K562 (cell line): ENCODE measurements around the gene MCM7. TPM values are rescaled to one million over a fixed set of nuclear protein-coding genes. Genes with fewer than 3 reads are reported as not detected.

Experiments used
- ARHGAP35 ChIP-seq: fragments of 450-650 bp; IDR thresholded peaks from 2 replicates; pipeline ENCODE4 v1.6.1; 2018; ENCODE audit not compliant: partially characterized antibody
- CHD7 ChIP-seq: fragments of 200-600 bp; sonication (generic); IDR thresholded peaks from one replicate; pipeline ENCODE4 v1.6.1; 2012; ENCODE audit warnings: mild to moderate bottlenecking, low read depth, low read length, inconsistent platforms
- HNRNPLL ChIP-seq: fragments of 200-400 bp; formaldehyde crosslinking; IDR thresholded peaks from 2 replicates; pipeline ENCODE4 v1.6.1; 2017; ENCODE audit warnings: low read length, low read depth, mild to moderate bottlenecking; ENCODE audit not compliant: poor library complexity, severe bottlenecking
- KDM5B ChIP-seq: fragments of 200-600 bp; sonication (generic); IDR thresholded peaks from 2 replicates; pipeline ENCODE4 v1.6.1; 2012; ENCODE audit warnings: low read depth, mild to moderate bottlenecking, moderate library complexity, low read length, control low read depth, inconsistent platforms; ENCODE audit not compliant: insufficient replicate concordance
- PCBP2 ChIP-seq: fragments of 200-400 bp; formaldehyde crosslinking; IDR thresholded peaks from 2 replicates; pipeline ENCODE4 v1.6.1; 2018; ENCODE audit warnings: low read length, low read depth, mild to moderate bottlenecking, moderate library complexity; ENCODE audit not compliant: poor library complexity, severe bottlenecking
- SPI1 ChIP-seq: IDR thresholded peaks from 2 replicates; pipeline ENCODE4 v1.6.1; 2011; ENCODE audit warnings: low read depth, low read length, control low read depth, borderline replicate concordance
- U2AF1 ChIP-seq: fragments of 200-400 bp; formaldehyde crosslinking; optimal IDR thresholded peaks from 2 replicates; pipeline ENCODE3; 2017; ENCODE audit warnings: mild to moderate bottlenecking, low read depth, low read length, moderate library complexity
- ZBTB34 ChIP-seq: fragments of 250-450 bp; sonication (Bioruptor Pico); IDR thresholded peaks from 2 replicates; pipeline ENCODE4 v1.8.0; 2021; ENCODE audit warnings: mild to moderate bottlenecking, moderate library complexity
- ZBTB5 ChIP-seq: fragments of 450-650 bp; IDR thresholded peaks from 2 replicates; pipeline ENCODE4 v1.6.1; 2017; ENCODE audit warnings: antibody characterized with exemption
- ZNF24 ChIP-seq: fragments of 450-650 bp; IDR thresholded peaks from 2 replicates; pipeline ENCODE4 v1.6.1; 2016
- ZNF696 ChIP-seq: fragments of 250-450 bp; sonication (Bioruptor Pico); conservative IDR thresholded peaks from 2 replicates; pipeline ENCODE4 v1.4.0; 2020; ENCODE audit warnings: mild to moderate bottlenecking, moderate library complexity
- ZNF707 ChIP-seq: fragments of 250-450 bp; sonication (Bioruptor Pico); conservative IDR thresholded peaks from 2 replicates; pipeline ENCODE4 v1.8.0; 2022; ENCODE audit warnings: inconsistent platforms, mild to moderate bottlenecking, moderate library complexity
- polyA plus RNA-seq, 8 experiments: library from polyadenylated mRNA; depleted of rRNA in 4 of 8; stranded (reverse) in 5 of 8; unstranded in 3 of 8; fragments of >200 nt; fragmentation: Nextera tagmentation in 2 of 8; fragmentation: Illumina TruSeq in 1 of 8; extraction: Ambion mirVana in 2 of 8; extraction: Trizol in 1 of 8; gene quantifications; 2 replicates each; pipeline versions ENCODE4 v1.2.1 to v1.2.3, GENCODE V29; 2011 to 2014; ENCODE audit warnings: inconsistent platforms in 1 of 8, missing spikeins in 1 of 8
- total RNA-seq, 7 experiments: library from RNA; depleted of rRNA in 6 of 7; stranded (reverse); fragments of >200 nt in 6 of 7; fragmentation: Illumina TruSeq in 2 of 7; extraction: Trizol in 2 of 7; gene quantifications; 2 replicates each; pipeline versions ENCODE4 v1.2.1 to v1.2.3, GENCODE V29; 2011 to 2021; ENCODE audit warnings: low replicate concordance in 1 of 7

The MCM7 gene
- total and polyA plus RNA-seq, 9 of the 15 experiments (the other 6 are each of a cell fraction or from before 2014, with no cell fraction given), result 329 to 856 (median 437) TPM

- TF ChIP-seq ZNF696, result no peak
- TF ChIP-seq ARHGAP35, result no peak
- peak; percentile 88 for TF ChIP-seq KDM5B
- TF ChIP-seq ZNF24, result no peak; the same call in 1 of the 2 replicates
- TF ChIP-seq U2AF1, result no peak
- TF ChIP-seq SPI1, result peak; percentile 23; the same call in 1 of the 2 replicates
- TF ChIP-seq ZNF707 (CRISPR knock-in tag), result no peak
- no peak for TF ChIP-seq PCBP2
- peak; percentile 63 for TF ChIP-seq HNRNPLL
- no peak; the same call in 1 of the 2 replicates for TF ChIP-seq ZBTB5
- TF ChIP-seq ZBTB34 (CRISPR knock-in tag), result no peak
- no peak for TF ChIP-seq CHD7
Observed at GRCh38 chr7:100148559-100149328, 47.5 kb upstream of the MCM7 start, which contains the start of gene LAMTOR4 (continued).
